Measurements from ENCODE around the gene PARD6B.

PARD6B gene

DNA sequence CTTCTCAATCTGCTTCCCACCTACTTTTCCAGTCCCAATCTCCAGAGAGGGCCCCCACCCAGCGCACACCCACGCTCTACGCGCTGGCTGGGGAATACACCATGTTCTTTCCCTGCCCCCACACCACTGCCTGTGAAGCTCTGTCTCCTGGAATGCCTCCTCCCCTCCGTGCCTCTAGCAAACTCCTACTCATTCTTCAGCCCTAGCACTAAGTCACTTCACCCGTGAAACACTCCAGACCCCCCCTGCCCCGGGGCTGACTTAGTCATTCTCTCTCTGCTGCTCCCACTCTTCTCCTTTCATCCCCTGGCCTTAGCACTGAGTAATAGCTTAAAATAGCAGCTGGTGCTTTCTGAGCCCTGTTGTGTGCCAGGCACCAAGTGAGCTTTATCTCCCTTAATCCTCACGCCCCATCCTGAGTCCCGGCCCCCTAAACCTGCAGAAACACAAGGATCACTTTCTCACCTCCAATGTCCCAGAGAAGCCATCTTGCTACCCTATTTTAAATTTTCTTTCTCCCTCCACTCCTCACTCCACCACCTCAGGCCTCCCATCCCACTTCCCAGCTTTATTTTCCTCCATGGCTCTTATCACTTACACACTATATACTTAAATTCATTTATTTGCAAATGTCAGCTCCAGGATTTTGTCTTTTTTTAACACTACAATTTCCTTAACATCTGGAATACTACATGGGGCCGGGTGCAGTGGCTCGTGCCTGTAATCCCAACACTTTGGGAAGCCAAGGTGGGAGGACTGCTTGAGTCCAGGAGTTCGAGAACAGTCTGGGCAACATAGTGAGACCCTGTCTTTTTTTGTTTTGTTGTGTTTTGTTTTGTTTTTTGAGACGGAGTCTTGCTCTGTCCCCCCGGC, 6.3 kb upstream of the PARD6B start:
- no peak for DNase-seq

DNA sequence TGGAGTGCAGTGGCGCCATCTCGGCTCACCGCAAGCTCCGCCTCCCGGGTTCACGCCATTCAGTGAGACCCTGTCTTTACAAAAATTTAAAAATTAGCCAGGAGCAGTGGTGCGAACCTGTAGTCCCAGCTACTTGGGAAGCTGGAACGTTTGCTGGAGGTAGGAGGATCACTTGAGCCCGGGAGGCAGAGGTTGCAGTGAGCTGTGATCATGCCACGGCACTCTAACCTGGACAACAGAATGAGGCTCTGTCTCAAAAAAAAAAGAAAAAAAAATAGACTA, 5.7 kb upstream of the PARD6B start:
- no peak for DNase-seq

DNA sequence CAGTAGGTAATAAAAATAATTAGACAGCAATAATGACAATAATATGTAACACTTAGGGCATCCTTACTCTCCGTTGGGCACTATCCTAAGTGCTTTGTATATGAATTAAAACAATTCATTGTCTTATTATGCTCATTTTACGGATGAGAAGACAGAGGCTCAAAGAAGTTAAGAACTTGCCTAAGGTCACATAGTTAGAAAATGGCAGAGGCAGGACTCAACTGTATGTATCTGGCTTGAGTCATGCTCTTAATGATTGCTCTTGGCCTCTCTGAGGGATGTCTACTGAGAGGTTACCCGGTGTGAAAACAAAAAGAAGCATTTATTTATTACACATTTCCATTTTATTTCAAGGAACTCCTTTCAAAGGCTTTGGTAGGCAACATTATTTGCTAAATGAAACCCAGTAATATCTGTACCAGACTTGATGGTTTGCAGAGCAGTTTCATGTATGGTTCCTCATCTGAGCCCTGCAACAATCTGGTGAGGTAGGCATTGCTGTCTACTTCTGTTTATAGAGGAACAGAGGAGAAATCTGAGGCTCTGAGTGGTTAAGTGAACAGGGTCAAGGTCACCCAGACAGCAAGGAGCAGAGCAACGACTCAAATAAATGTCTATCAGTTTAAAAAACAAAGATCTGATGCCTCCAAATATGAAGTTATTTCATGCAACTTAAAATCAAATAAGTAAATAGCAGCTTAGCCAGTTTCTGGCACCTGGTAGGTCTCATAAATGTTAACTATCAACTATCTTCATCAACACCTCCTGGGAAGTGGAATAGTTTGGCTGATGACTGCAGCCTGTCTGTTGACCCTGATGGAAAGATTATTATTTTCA, 4.2 kb upstream of the PARD6B start:
- no peak for DNase-seq

DNA sequence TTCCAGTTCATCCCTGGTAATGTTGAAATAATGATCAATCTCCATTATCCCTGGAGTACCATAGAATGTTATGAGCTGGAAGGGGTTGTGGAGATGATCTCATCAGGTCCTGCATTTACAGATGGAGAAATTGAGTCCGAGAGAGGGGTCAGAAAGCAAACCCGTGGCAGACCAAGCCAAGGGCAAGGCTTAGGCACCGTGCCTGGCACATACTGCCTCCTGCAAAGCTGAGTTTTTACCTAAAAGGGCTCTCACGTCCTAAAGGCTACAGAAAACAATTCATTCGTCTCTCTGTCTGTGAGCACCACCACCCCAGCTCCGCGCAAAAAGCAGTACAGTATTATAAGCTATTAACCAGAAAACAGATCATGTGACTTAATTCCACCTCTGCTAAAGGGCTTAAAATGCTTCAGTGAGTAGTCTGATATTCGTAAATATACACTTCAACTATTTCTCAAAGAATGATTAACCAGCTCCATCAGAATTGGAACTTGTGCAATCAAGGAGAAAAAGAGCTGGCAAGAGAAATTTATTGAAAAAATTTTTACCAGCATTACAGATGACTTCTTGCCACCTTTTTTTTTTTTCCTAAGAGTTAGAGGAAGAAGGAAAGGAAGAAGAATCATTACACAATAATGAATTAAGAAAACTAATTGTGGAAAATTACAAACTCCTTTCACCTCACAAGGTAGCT, 3.4 kb upstream of the PARD6B start:
- DNase-seq = no peak

DNA sequence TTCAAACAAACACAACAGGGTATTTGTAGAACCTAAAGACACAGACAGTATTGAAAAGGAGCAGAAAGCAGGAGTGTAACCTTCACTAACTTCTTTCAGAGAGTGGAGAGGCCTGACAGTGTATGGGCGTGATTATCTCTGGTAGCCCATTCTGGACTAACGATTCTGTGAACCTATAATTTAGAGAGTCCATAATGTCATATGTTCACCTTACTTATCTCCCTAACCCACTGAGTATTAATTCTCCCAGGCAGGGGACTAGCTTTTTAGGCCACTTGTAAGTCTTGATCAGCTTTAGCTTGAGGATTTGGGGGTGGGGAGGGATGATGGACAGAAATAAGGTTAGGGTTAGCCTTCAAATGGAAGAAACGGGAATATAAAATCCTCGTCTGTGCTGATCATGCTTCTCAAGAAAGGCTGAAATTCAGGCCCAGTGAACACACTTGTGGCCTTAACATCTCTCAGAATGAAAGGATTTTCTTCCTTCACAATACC, 2.8 kb upstream of the PARD6B start:
- no peak for DNase-seq

DNA sequence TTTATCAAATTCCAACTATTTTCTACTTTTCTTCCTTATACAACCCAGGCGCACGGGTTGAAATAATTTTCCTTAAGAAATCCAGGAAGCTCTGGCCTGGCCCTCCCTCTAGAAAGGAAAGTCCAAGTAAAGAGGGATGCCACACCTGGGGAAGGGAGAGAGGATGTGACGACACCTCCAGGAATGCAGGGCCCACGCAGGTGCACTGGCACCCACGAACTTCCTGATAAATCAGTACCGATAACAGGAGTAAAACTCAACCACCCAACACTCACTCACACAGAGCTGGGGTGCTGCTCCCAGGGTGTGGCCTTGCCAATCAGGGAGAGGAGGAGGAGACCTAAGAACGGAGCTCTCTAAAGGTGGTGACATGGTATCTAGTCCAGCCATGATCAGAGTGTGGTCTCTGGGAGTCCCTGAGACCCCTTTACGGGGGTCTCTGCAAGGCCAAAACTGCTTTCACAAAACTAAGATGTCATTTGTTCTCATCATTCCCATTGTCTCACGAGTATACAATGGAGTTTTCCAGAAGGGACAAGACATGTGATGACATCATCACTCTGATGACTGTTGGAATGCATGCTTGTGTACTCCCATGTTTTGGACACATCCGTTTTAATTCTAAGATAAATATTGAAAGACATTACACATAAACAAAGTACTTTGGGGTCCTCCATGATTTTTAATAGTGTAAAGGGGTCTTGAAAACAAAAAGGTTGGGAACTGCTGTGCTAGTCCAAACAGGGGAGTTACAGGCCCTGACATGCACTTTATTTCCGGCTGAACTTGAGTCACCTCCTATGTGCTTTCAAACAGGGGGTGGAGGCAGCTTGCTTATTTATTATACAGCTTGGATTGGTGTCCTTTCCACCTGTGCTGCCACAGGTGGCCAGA, 2.2 kb upstream of the PARD6B start:
- DNase-seq = no peak

DNA sequence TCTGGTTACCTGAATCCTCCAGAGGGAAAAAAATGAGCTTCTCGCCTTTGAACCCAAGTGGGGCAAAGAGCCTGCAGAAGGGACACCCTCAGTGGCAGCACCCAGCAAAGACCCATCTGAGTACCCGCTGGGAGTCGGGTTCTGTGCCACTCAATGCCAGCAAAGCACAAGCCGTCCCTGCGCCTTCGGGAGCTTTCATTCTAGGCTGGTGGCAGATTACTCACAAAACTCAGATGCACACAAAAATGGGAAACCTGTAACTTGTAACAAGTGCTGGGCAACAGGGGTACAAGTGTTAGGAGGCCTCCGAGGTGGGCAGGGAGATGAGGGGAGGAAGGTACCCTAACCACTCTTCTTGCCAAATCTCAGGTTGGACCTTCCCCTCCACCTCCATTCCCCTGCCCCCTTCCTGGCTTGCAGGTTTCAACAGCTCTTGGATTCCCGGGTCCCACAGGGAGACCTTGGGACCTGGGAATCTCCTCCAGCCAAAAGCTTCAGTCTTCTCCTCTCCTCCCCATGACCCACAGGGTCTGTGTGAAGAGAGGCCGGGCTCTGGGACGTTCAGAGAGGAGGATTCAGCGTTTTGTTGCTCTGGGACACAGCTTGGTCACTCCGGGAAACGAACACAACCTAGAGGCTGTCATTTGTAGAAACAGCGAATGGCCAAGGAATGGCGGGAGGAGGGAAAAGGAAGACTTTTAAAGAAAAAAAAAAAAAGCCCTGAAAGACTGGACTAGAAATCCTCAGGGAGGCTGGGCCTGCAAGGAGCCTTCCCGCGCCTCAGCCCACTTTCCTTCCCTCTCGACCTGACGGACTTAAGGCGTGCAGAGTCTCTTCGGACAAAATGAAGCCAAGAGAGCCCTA, 1.2 kb upstream of the PARD6B start:
- DNase-seq = no peak

DNA sequence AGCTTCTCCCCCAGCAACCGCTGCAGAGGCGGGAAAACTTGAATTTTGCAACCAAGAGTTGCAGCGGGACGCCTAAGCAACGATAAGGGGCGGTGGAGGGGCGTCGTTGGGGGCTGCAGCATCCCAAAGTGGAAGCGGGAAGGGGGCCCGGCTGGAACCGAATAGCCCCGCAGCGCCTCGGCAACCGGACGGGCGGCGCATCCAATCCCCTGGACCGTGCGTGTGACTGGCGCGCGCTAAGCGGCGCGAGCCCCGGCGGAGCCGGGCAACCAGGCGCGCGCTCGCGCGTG, 670 bp upstream of the PARD6B start:
- DNase-seq = no peak

DNA sequence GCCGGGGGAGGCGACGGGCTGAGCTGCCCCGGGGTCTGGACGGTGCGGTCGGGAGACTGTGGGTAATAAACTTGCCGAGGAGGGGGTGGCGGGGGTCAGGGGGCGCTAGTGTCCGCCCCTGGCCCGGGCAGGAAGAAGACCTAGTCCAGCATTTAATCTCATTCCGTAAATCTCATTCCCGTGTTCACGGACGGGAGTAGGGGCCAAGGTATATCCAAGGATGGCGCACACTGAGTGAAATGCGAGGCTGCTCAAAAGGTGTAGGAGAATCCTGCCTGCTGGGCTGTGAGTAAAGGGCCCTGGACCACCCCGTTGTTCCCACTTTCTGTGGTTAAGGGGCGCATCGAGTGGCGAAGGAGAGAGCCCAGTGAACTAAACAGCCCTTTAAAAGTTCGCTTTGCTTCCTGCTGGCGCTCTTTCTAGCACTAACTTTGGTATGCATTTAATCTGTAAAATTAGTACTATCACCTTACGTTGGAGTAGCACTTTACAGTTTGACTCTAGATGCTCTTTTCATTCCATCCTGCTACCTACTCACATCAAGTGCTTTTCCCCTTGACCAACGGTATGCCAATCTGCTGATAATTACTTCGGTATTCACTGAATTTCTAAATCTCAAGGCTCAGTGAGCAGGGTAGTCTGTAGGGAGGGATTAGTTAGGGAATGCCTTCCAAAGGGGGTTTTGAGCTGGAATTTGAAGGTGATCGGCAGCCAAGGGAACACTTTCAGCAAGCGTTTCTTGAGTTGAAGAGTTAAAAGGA, 730 bp downstream of the PARD6B start:
- no peak for DNase-seq

DNA sequence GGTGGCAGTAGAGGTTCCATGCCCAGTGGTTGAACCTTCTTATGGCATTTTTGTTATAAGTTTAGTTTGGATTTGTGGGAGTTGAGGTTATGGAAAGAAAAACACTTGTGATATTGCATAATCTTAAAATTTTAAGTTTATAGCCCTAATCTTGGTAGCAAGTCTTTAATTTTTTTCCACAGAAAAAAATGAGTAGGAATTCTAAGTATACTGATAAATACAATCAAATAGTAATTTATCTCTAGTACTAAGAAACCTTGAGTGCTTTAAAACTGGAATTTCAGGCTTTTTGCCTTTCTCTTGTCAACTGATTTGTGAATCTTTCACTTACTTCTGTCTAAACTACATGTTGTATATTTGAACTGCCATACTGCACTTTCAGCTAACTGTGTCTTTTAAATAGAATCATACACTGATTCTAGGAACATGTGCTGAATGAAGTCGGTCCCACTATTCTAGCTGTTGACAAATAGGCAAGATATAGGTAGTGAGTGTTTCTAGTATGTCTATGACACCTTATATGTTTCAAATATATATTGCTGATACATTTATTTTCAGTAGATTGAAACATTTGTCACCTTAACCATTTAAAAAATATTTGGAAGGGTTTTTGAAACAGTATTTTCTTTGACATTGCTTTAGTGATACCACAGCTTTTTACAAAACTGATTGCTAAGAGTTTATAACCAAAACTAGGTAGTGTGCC, 2.4 kb downstream of the PARD6B start:
- no peak for DNase-seq

DNA sequence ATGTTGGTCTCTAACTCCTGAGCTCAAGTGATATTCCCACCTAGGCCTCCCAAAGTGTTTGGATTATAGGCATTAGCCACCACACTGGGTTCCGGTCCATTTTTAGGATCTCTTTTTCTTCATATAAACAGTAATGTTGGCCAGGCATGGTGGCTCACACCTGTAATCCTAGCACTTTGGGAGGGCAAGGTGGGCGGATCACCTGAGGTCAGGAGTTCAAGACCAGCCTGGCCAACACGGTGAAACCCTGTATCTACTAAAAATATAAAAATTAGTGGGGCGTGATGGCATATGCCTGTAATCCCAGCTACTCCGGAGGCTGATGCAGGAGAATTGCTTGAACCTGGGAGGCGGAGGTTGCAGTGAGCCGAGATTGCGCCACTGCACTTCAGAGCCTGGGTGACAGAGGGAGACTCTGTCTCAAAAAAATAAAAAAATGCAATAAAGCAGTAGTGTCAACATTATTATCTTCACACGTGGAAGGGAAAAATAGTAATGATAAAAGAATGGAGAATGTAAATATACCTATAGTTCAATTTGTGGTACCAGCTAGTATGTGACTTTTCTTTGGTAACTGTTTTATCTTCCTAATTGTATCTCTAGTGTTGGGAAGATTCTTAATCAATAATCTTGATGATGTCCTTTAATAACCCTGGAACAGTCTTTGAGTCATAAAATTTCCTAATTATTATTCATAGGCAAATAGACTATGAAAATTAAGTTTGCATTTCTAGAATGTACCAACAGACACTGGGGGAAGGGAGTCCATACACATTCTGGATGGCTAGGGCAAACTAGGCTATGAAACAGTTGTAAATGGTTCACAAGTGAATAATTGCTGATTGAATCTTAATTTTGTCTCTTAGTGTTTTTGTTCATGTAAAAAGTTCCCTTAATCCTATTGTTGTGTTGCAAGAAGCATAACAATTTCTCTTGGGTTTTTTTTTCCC, 3.6 kb downstream of the PARD6B start:
- no peak for DNase-seq

DNA sequence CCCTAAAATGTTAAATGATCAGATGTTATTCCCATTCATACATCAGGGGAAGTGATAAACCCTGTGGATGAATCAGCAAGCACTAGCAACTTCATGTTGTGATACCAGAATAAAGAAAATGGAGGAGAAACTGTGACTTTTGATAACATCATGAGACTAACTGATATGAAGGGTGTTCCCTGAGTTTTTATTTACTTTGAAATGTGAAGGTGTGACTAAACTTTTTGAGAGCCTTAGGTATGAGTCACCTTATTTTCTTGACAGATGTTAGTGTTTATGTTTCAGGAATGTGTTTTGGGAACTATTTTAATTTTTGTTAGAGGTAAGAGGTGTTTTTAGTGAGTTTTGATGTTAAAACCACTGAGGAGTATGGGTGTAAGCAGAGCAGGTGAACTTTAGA, 4.4 kb downstream of the PARD6B start:
- DNase-seq = no peak

DNA sequence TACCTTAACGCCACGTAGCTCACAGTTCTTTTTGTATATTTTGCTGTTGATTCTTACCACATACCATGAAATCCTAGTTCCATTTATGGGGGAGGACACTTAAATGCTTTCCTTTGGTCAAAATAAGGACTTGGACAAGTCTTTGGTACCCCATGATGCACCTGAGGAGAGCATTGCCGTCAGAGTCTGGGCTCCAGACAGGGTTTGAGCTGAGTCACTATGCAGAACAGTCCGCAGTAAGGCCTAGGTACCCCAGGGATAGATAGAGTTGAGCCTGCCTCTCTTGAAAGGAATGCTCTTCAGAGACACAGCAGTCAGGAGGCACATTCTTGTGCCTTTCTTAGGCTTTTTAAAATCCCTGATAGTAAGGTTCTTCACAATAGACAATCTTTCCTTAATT, 6.0 kb downstream of the PARD6B start:
- DNase-seq = no peak

DNA sequence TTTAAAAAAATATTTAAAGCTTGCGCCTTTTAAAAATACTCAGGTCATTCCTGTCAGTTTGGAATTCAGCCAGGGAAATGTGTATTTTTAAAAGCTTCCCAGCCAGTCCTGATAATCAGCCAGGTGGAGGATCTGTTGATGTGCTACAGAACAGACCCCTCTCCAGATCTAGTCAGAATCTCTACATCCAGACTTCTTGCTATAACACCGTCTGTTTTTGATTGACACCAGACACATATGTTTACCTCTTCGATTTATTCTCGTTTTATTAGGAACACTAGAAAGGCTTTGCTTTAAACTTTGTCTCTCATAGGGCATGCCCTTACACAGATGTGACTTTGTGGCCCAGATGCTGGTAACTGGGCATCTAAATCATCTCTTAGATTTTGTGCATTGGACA, 11.7 kb downstream of the PARD6B start:
- no peak for DNase-seq

DNA sequence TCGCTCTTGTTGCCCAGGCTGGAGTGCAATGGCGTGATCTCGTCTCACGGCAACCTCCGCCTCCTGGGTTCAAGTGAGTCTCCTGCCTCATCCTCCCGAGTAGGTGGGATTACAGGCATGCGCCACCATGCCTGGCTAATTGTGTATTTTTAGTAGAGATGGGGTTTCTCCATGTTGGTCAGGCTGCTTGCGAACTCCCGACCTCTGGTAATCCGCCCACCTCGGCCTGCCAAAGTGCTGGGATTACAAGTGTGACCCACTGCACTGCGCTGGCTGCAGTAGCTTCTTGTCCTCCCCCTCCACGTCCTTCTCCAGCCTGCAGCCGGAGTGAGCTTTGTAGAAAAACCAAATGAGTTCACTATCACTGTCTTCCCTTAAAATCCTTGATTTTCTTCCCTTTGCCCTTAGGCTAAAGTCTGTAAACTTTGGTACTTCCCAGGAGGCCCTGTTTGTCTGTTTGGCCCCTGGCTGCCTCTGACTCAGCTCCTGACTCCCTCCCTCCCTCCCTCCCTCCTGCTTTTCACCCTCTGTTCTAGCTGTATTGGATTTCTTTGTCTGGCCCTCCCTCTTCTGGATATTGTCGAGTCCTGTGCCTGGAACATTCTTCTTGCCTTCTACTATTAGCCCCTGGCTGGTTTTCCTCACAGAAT, 12.9 kb downstream of the PARD6B start:
- no peak for DNase-seq

DNA sequence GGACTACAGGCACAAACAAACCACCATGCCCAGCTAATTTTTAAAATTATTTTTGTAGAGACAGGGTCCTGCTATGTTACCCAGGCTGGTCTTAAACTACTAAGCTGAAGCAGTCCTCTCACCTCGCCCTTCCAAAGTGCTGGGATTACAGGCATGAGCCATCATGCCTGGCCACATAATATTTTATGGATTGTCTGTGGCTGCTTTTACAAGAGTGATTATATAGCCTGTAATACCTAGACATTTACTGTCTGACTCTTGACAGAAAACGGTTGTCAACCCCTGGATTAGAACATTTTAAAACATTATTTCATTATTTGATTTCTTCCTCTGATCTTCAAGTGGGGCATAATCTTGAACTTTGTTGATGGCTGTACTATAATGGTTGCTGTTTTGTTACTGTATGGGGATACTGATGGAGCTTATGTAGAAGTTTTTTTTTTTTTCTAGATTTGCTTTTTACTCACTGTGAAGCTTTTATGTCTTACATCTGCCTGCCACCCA, 14.3 kb downstream of the PARD6B start:
- no peak for DNase-seq

DNA sequence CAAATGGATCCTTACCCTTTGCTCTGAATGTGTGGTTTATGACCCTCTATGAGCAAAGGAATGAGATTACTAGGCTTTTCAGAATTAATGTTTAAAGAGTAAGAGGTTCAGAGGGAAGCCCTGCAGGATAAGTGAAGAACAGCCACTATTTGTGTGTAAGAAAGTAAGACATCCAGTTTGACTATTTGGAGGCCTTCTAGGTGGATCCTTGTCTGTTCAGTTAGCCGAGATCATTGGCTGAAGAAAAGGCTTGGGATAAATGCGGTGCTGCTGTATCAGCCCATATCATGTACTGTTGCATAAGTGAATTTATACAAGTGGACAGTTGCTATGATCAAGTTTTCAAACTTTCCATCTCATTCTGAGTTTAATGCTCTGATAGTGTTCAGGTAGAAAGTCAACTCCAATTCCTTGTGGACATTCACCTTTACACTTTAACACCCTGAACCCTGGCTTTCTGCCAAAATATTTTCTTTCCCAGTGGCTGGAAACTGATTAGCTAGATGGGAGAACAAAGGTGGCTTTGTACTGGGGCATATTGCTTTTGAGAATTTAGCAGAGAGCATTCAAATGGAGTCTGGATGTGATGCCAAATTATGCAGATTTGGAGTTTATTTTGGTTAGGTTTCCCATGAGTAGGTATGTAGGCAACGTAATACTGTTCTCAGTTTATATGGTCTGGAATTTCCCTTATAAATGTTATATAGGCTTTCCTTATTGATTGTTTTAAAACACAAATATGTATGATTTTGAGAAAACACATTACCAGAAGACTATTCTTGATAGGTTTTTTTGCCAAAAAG, 15.0 kb downstream of the PARD6B start:
- DNase-seq = no peak

DNA sequence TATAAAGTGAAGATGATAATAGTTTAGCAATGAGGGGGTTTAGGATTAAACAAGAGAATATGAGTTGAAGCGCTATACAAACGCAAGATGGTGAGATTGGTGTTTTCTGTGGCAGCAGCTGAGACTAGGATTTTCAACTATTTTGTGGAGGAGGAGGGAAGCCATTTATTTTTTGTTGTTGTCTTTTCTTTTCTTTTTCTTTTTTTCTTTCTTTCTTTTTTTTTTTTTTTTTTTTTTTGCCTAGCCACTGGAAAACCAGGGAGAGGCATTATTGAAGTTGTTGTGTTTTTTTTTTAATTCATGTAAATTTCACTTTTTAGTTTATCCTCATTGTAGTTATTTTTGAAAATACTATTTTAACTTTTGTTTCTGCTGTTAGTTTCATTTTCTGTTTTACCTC, 15.9 kb downstream of the PARD6B start:
- DNase-seq = no peak

Data from activated gamma-delta T cell treated with Interleukin-2 at 50 U/mL for 16 hours (primary cell).